ENCODE results near the gene PDLIM4. TPM values are rescaled to one million over a fixed set of nuclear protein-coding genes. Genes with fewer than 3 reads are reported as not detected.

Gene PDLIM4
- total and polyA plus RNA-seq, 2 donors, result 17.4 to 114 TPM

- Histone ChIP-seq H3K36me3 (ENCODE audit: insufficient read depth) (no peaks in the 10 kb centered on the region), H3K4me3 (ENCODE audit: low read depth, low read length) (no peak overlapping the region), H3K4me1 (ENCODE audit: insufficient read depth) (no peaks in the 10 kb centered on the region), H3K27ac (ENCODE audit: low read depth) (no peak overlapping the region)
- no peak for DNase-seq (ENCODE audit: extremely low spot score)
- WGBS, result 98% methylated on average over 1 of the region's 1 CpG
Measured at GRCh38 chr5:132233081-132233480, 24.4 kb upstream of the PDLIM4 start.

- DNase-seq (ENCODE audit: extremely low spot score), result no peak
- Histone ChIP-seq H3K4me1 (ENCODE audit: insufficient read depth) (no peaks in the 10 kb centered on the region), H3K4me3 (ENCODE audit: low read depth, low read length) (no peak overlapping the region), H3K36me3 (ENCODE audit: insufficient read depth) (no peaks in the 10 kb centered on the region), H3K27ac (ENCODE audit: low read depth) (no peak overlapping the region)
- WGBS, result 89% methylated on average over 7 of the region's 7 CpGs
Measured at GRCh38 chr5:132233811-132234683, 23.4 kb upstream of the PDLIM4 start.

GRCh38 chr5:132234684-132235062, 22.8 kb upstream of the PDLIM4 start:
- no peaks in the 10 kb centered on the region for H3K4me1 ChIP-seq (ENCODE audit: insufficient read depth)
- no peak for DNase-seq (ENCODE audit: extremely low spot score)
- H3K4me3 ChIP-seq (ENCODE audit: low read depth, low read length), result no peak overlapping the region
- H3K36me3 ChIP-seq (ENCODE audit: insufficient read depth), result no peaks in the 10 kb centered on the region
- 86% methylated on average over 2 of the region's 2 CpGs for WGBS
- no peak overlapping the region for H3K27ac ChIP-seq (ENCODE audit: low read depth)

DNA sequence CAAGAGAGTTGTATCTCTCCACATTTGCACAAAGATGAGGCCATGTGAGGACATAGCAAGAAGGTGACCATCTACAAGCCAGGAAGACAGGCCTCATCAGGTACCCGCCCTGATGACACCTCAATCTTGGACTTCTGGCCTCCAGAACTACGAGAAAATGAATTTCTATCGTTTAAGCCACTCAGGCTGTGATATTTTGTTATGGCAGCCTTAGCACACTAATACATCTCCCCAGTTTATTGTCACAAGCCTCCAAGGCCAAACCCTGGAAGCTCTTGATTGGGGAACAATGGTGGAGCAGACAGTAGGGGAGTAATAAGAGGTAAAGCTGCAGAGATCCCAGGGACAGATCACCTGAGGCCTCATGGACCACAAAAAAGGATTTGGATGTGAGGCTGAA, 22.2 kb upstream of the PDLIM4 start:
- DNase-seq (ENCODE audit: extremely low spot score), result no peak
- Histone ChIP-seq H3K36me3 (ENCODE audit: insufficient read depth) (no peaks in the 10 kb centered on the region), H3K4me1 (ENCODE audit: insufficient read depth) (no peaks in the 10 kb centered on the region), H3K27ac (ENCODE audit: low read depth) (no peak overlapping the region), H3K4me3 (ENCODE audit: low read depth, low read length) (no peak overlapping the region)
- 83% methylated on average over 3 of the region's 3 CpGs for WGBS

GRCh38 chr5:132237141-132237540, 20.4 kb upstream of the PDLIM4 start:
- Histone ChIP-seq H3K27ac (ENCODE audit: low read depth) (no peak overlapping the region), H3K4me1 (ENCODE audit: insufficient read depth) (no peaks in the 10 kb centered on the region), H3K4me3 (ENCODE audit: low read depth, low read length) (no peak overlapping the region), H3K36me3 (ENCODE audit: insufficient read depth) (no peaks in the 10 kb centered on the region)
- DNase-seq (ENCODE audit: extremely low spot score), result no peak
- 93% methylated on average over 1 of the region's 1 CpG for WGBS

- no peak for DNase-seq (ENCODE audit: extremely low spot score)
- H3K4me3 ChIP-seq (ENCODE audit: low read depth, low read length), result no peak overlapping the region
- WGBS, result 90% methylated on average over 4 of the region's 4 CpGs
- no peaks in the 10 kb centered on the region for H3K4me1 ChIP-seq (ENCODE audit: insufficient read depth)
- H3K36me3 ChIP-seq (ENCODE audit: insufficient read depth), result no peaks in the 10 kb centered on the region
- no peak overlapping the region for H3K27ac ChIP-seq (ENCODE audit: low read depth)
Measured at GRCh38 chr5:132237670-132238069, 19.8 kb upstream of the PDLIM4 start.

DNA sequence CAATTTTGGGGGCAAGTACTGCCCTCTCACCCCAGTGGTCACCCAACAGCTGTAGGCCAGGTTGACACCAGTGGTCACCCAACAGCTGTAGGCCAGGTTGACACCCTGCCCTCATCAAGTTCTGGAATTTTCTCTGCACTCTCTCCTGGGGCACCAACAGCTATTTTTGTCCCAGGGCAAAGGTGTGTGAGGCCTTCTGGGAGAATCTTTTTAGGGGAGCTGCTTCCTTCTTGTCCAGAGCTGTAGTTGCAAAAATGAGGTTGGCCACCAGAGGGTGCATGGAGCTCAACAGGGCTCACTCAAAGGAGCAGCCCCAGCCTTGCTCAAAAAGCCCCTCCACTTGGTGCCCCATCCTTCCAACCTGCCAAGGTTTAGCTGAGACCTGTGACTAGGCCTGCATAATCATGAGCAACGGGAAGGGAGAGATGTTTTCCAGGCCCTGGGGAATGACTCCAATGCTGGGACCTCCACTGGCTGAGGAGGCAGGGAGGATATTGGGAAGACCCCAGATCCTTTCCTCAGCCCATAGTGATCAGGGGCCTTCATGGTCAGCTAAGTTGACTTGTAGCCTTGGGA, 19.2 kb upstream of the PDLIM4 start:
- WGBS, result 25% methylated on average over 1 of the region's 1 CpG
- no peaks in the 10 kb centered on the region for H3K4me1 ChIP-seq (ENCODE audit: insufficient read depth)
- no peaks in the 10 kb centered on the region for H3K36me3 ChIP-seq (ENCODE audit: insufficient read depth)
- H3K4me3 ChIP-seq (ENCODE audit: low read depth, low read length), result no peak overlapping the region
- no peak for DNase-seq (ENCODE audit: extremely low spot score)
- no peak overlapping the region for H3K27ac ChIP-seq (ENCODE audit: low read depth)

DNA sequence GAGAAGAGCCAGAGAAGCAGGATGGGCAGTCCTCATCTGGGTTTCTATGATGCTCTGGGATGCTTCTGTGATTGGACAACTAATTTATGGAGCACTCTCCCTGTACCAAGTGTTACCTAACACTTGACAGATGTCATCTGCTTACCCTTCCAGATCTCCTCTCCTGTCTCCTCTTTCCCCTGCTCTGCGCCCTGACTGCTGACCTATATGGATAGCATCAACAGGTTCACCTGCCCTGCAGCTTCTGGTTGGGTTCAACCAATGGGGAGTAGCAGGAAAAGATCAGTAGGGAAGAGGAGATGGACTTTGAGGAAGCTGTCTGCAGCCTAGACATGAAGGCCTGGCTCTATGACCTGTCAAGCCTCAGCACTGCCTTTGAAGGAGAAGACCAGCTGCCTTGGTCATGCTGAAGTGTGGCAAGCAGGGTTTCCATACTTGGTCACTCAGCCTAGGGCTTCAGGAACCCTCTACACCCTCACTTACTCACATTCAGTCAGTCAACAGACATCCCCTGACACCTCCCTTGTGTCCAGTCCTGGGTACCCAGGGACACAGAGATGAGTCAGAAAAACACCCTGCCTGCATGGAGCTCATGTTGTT, 18.5 kb upstream of the PDLIM4 start:
- Histone ChIP-seq H3K36me3 (ENCODE audit: insufficient read depth) (no peaks in the 10 kb centered on the region), H3K27ac (ENCODE audit: low read depth) (no peak overlapping the region), H3K4me1 (ENCODE audit: insufficient read depth) (no peaks in the 10 kb centered on the region), H3K4me3 (ENCODE audit: low read depth, low read length) (no peak overlapping the region)
- 37% methylated on average over 1 of the region's 1 CpG for WGBS
- DNase-seq (ENCODE audit: extremely low spot score), result no peak

GRCh38 chr5:132239776-132240175, 17.7 kb upstream of the PDLIM4 start:
- H3K36me3 ChIP-seq (ENCODE audit: insufficient read depth), result no peaks in the 10 kb centered on the region
- no peak overlapping the region for H3K4me3 ChIP-seq (ENCODE audit: low read depth, low read length)
- H3K27ac ChIP-seq (ENCODE audit: low read depth), result no peak overlapping the region
- no peaks in the 10 kb centered on the region for H3K4me1 ChIP-seq (ENCODE audit: insufficient read depth)
- DNase-seq (ENCODE audit: extremely low spot score), result no peak

GRCh38 chr5:132243366-132243977, 14.0 kb upstream of the PDLIM4 start:
- H3K36me3 ChIP-seq (ENCODE audit: insufficient read depth), result no peaks in the 10 kb centered on the region
- 85% methylated on average over 3 of the region's 3 CpGs for WGBS
- DNase-seq (ENCODE audit: extremely low spot score), result no peak
- H3K4me3 ChIP-seq (ENCODE audit: low read depth, low read length), result no peak overlapping the region
- no peaks in the 10 kb centered on the region for H3K4me1 ChIP-seq (ENCODE audit: insufficient read depth)
- no peak overlapping the region for H3K27ac ChIP-seq (ENCODE audit: low read depth)

DNA sequence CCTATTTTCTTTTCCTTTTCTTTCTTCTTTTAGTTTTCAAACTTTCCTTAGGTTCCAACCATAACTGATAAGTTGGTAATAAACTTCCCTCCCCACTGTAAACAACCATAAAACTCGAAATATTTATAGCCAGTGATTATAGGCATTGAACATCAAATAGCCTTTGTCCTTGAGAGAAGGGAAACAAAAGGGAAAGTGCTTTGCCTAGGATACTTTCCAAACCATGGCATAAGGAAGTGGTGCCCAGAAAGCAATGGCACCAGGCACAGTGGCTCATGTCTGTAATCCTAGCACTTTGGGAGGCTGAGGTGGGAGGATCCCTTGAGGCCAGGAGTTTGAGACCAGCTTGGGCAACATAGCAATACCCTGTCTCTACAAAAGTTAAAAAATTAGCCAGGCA, 11.9 kb upstream of the PDLIM4 start:
- Histone ChIP-seq H3K36me3 (ENCODE audit: insufficient read depth) (no peaks in the 10 kb centered on the region), H3K4me3 (ENCODE audit: low read depth, low read length) (no peak overlapping the region), H3K27ac (ENCODE audit: low read depth) (no peak overlapping the region), H3K4me1 (ENCODE audit: insufficient read depth) (no peaks in the 10 kb centered on the region)
- no peak for DNase-seq (ENCODE audit: extremely low spot score)
- 25% methylated on average over 1 of the region's 1 CpG for WGBS

DNA sequence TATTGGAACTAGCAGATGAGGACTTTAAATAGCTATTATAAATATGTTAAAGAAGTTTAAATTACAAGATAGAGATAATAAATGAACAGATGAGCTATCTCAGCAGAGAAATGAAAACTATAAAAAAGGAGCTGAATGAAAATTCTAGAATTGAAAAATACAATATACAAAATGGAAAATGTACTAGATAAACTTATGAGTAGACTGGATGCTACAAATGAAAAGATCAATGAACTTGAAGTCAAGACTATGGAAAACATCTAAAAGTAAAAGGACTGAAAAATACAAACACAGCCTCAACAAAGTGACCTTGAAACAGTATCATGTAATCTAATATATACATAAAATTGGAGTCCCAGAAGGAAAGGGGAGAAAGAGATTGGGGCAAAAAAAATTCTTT, 10.7 kb upstream of the PDLIM4 start:
- DNase-seq (ENCODE audit: extremely low spot score), result no peak
- H3K4me1 ChIP-seq (ENCODE audit: insufficient read depth), result no peaks in the 10 kb centered on the region
- no peak overlapping the region for H3K27ac ChIP-seq (ENCODE audit: low read depth)
- H3K4me3 ChIP-seq (ENCODE audit: low read depth, low read length), result no peak overlapping the region
- no peaks in the 10 kb centered on the region for H3K36me3 ChIP-seq (ENCODE audit: insufficient read depth)

DNA sequence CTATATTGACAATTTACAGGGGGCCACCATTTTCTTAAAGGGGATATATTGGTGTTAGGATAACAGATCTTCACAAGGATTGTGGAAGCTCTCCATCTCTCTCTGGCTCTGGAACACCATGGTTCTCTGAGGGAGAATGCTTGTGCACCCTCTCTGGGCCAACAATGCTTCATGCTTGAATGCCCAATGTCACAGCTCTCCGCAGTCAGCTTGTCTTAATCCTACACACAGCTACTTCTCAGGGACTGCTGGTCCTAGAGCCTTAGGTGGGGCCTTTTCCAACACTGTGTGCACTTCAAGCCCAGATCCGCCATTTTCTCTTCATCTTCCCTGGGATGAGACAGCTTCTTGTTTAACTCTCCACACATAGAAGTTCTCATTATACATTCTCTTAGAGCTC, 6.9 kb upstream of the PDLIM4 start:
- H3K36me3 ChIP-seq (ENCODE audit: insufficient read depth), result no peaks in the 10 kb centered on the region
- WGBS, result 97% methylated on average over 2 of the region's 2 CpGs
- no peak for DNase-seq (ENCODE audit: extremely low spot score)
- H3K4me3 ChIP-seq (ENCODE audit: low read depth, low read length), result no peak overlapping the region
- no peak overlapping the region for H3K27ac ChIP-seq (ENCODE audit: low read depth)
- no peaks in the 10 kb centered on the region for H3K4me1 ChIP-seq (ENCODE audit: insufficient read depth)

GRCh38 chr5:132251220-132251725, 6.2 kb upstream of the PDLIM4 start:
- H3K27ac ChIP-seq (ENCODE audit: low read depth), result no peak overlapping the region
- no peak overlapping the region for H3K4me3 ChIP-seq (ENCODE audit: low read depth, low read length)
- WGBS, result 89% methylated on average over 10 of the region's 10 CpGs
- H3K36me3 ChIP-seq (ENCODE audit: insufficient read depth), result no peaks in the 10 kb centered on the region
- no peaks in the 10 kb centered on the region for H3K4me1 ChIP-seq (ENCODE audit: insufficient read depth)
- no peak for DNase-seq (ENCODE audit: extremely low spot score)
